Upper lobe of left lung (tissue), 4 donors: ENCODE measurements around the gene TUBGCP6.
A peak's percentile ranks its signal among the peaks of the same experiment; 100 is the strongest.

Source experiments
- CTCF ChIP-seq, 6 experiments: fragments of 450-650 bp in 4 of 6; fragments of 200-600 bp in 2 of 6; sonication (generic) in 2 of 6; IDR thresholded peaks; one replicate each; pipeline ENCODE4 v1.5.1; 2016 to 2019; ENCODE audit warnings: antibody characterized with exemption in 6 of 6
- EP300 ChIP-seq, 4 donors: sonication (generic); formaldehyde crosslinking; IDR thresholded peaks; one replicate each; pipeline ENCODE4 v1.5.1; 2017; ENCODE audit warnings: antibody characterized with exemption in 4 of 4, control low read depth in 2 of 4
- POLR2A ChIP-seq, 4 donors: fragments of 450-650 bp; IDR thresholded peaks; one replicate each; pipeline ENCODE4 v1.5.1; 2016 to 2017; ENCODE audit warnings: antibody characterized with exemption in 4 of 4, mild to moderate bottlenecking in 2 of 4
- POLR2AphosphoS5 ChIP-seq, 2 donors: sonication (generic); formaldehyde crosslinking; IDR thresholded peaks; one replicate each; pipeline ENCODE4 v1.5.1; 2017; ENCODE audit warnings: antibody characterized with exemption in 2 of 2

GRCh38 chr22:50244420-50245213 is at the start of gene TUBGCP6:
- TF ChIP-seq CTCF (IDR thresholded peaks at IDR 0.05) (peak in 4 of 6 experiments; percentile 45 to 68 (median 50)), EP300 (IDR thresholded peaks at IDR 0.05) (peak in 1 of 4 donors; percentile 81), POLR2AphosphoS5 (IDR thresholded peaks at IDR 0.05) (peak; percentile 96 to 98), POLR2A (IDR thresholded peaks at IDR 0.05) (peak in 3 of 4 donors; percentile 66 to 91 (median 82))
